Colonic mucosa (tissue), 4 donors: Measurements from ENCODE around the gene ELL. TPM values are rescaled to one million over a fixed set of nuclear protein-coding genes. Genes with fewer than 3 reads are reported as not detected.

Experiments
- DNase-seq: peaks from one replicate; pipeline ENCODE4 v3.0.0-alpha.2; 2020
- H3K27ac ChIP-seq: fragments of 200-600 bp; one replicate; pipeline ENCODE4 v1.8.0; 2021
- H3K27me3 ChIP-seq: fragments of 200-600 bp; one replicate; pipeline ENCODE4 v1.8.0; 2021
- H3K36me3 ChIP-seq: fragments of 200-600 bp; one replicate; pipeline ENCODE4 v1.8.0; 2021
- H3K4me1 ChIP-seq: fragments of 200-600 bp; one replicate; pipeline ENCODE4 v1.8.0; 2021; ENCODE audit warnings: mild to moderate bottlenecking
- H3K4me3 ChIP-seq: fragments of 200-600 bp; one replicate; pipeline ENCODE4 v1.8.0; 2021
- H3K9ac ChIP-seq, 2 donors: one replicate each; pipeline ENCODE4 v1.7.0; 2013; ENCODE audit warnings: control low read depth in 2 of 2, low read depth in 2 of 2, low read length in 2 of 2
- H3K9me3 ChIP-seq: fragments of 200-600 bp; one replicate; pipeline ENCODE4 v1.8.0; 2021
- CTCF ChIP-seq: fragments of 200-600 bp; IDR thresholded peaks from one replicate; pipeline ENCODE4 v1.8.0; 2022; ENCODE audit warnings: antibody characterized with exemption, mild to moderate bottlenecking
- intact Hi-C: fragments of 100-400 bp; cut with DNase I; formaldehyde crosslinking; loops from one replicate; pipeline ENCODE4 v1.14.1; 2022
- total RNA-seq, 2 donors: library from RNA; stranded (reverse); fragmentation: NEBNext Ultra II Directional in 1 of 2; extraction: Animal tissue kit (Norgen Biotek cat#: 25700) in 1 of 2; gene quantifications; one replicate each; pipeline ENCODE4 v1.2.1, GENCODE V29; 2021
- donor health status: healthy.
- donor health status: DM: no; HTN: no; CAD: no.
- donor health status: DM: no; HTN: no; CAD: no.

The ELL gene
- total RNA-seq, 2 donors from 2014 or later: 16.3 to 18.6 TPM

DNA sequence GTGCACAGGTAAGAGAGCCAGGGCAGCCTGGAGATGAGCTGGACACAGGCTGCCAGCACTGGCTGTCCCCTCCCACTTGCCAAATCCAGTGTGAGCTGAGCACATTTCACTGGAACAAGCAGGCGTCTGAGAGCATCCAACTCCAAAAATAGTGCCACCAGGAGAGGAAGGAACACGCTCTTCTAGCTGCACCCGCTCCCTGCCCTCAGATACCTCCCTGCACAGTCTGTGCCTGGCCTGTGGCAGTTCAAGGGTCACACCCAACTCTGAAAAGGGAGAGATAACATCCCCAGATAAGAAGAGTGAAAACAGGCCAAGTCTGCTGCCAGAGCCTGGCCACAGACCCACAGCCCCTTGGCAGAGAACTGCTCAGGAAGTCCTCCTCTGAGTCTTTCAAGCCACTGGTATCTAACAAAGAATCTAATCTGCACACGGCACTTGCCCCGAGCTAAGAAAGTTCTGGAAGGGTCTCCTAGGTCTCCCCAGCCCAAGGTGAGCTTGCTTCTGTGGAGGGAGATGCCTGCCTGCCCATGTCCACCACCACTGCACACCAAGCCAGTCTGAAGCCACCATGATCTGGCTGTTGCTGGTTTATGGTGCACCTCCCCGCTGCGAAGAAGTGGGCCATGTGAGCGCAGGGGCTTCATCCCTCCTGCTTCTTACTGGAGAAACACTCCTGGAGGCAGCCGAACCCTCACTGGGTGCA lies 14.7 kb downstream of the ELL start:
- Histone ChIP-seq H3K4me3 (no peak overlapping the region), H3K9me3 (no peaks in the 10 kb centered on the region), H3K36me3 (no peaks in the 10 kb centered on the region), H3K27ac (peak overlapping the region; percentile 43), H3K27me3 (no peaks in the 10 kb centered on the region), H3K9ac (peak overlapping the region; percentile 19 to 63), H3K4me1 (peaks cover 61% of the 10 kb centered on the region)
- peak; percentile 67 for DNase-seq
- no peak for TF ChIP-seq CTCF
- intact Hi-C loops: no loop called here

GRCh38 chr19:18506101-18506930 lies 15.6 kb downstream of the ELL start:
- H3K36me3 ChIP-seq: no peaks in the 10 kb centered on the region
- H3K9ac ChIP-seq: peak overlapping the region; percentile 5 to 36
- no peak for TF ChIP-seq CTCF
- peaks cover 61% of the 10 kb centered on the region for H3K4me1 ChIP-seq
- no peak overlapping the region for H3K4me3 ChIP-seq
- intact Hi-C loops: no loop called here
- no peak for DNase-seq
- H3K9me3 ChIP-seq: no peaks in the 10 kb centered on the region
- H3K27me3 ChIP-seq: no peaks in the 10 kb centered on the region
- peak overlapping the region; percentile 43 for H3K27ac ChIP-seq

DNA sequence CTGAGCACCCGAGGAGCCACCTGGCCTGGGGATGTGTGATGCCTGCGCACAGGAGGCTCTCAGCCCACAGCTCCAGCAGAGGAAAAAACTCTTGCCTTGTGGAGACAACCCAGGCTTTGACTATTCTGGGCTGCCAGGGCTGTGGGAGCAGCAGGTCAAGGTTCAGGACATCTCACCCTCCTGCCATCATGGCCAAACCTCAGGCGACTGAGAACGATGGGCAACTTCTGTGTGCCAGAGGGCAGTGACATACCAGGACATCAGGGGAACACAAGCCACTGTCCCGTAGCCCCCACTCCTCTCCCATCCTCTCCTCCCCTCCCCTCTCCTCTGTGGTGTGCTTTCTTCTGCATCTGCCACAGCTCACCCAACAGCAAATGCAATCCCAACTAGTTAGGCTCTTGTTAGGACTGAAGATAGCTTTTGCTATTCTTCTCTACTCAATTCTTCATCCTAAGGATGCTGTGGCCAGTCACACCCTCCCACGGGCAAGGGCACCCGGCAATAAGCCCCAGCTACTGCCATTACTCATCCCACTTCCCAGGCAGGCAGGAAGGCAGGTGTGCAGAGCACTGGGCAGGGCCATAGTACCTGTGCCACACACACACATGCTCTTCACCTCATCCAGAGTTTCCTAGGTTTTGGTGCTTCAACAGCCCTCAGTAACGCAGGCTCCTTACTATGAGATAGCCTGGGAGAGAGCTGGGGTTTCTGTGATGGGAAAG lies 16.8 kb downstream of the ELL start:
- intact Hi-C loops: no loop called here
- Histone ChIP-seq H3K4me1 (peaks cover 61% of the 10 kb centered on the region), H3K9me3 (no peaks in the 10 kb centered on the region), H3K27me3 (no peaks in the 10 kb centered on the region), H3K4me3 (no peak overlapping the region), H3K36me3 (no peaks in the 10 kb centered on the region), H3K9ac (peak overlapping the region; percentile 28 to 36), H3K27ac (peak overlapping the region; percentile 77)
- DNase-seq: peak; percentile 59
- TF ChIP-seq CTCF: no peak

DNA sequence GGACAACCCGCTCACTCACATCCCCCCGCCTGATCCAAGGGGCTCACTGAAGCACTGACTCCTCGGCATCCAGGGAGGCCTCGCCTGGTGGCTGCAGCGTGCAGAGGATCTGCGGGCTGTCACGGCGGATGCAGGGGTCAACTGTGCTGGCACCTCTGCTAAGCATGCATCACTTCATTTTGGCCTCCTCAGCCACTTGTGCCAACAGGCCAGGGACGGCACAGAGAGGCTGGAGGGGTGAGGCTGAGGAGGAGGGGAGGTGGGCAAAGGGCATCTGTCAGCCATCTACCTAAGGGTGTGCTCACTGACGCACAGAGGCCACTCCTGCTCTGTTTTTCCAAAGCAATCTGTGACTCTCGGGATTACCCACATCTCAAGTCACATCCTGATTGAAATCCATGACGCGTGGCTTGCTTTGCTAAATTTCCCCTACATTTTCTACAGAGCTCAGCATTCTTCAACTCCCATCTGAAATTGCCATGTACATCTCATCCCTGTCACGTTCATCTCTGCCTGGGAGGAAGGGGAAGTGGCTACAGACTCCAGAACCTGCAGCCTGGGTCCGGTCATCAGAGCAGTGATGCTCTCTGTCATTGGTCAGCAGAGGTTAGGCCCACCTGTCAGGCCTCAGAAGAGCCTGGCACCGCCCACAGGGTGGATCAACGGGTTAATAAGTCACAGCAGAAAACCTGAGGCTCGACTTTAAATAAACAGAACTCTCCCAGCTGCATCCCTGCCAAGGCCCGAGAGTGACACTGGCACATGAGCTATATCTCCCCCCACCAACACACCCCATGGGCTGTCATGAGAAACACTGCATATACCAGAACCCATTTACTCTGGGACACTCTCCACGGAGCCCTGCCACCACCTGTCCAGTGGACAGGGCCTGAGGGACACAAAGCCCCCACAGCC lies 17.6 kb downstream of the ELL start:
- intact Hi-C loops: no loop called here
- Histone ChIP-seq H3K36me3 (no peaks in the 10 kb centered on the region), H3K4me3 (no peak overlapping the region), H3K27ac (peak overlapping the region; percentile 77), H3K27me3 (no peaks in the 10 kb centered on the region), H3K4me1 (peaks cover 61% of the 10 kb centered on the region), H3K9ac (peak overlapping the region; percentile 36 to 47), H3K9me3 (no peaks in the 10 kb centered on the region)
- DNase-seq: peak; percentile 90
- TF ChIP-seq CTCF: no peak
